Measurements from ENCODE around the gene VSIG1. TPM values are rescaled to one million over a fixed set of nuclear protein-coding genes. Genes with fewer than 3 reads are reported as not detected.
A peak's percentile ranks its signal among the peaks of the same experiment; 100 is the strongest.

Gene VSIG1
- total and polyA plus RNA-seq, 2 donors (not counting 1 experiment from before 2014, with no cell fraction given), result 5.4 to 8.6 TPM

GRCh38 chrX:108025376-108025775 is 19.5 kb upstream of the VSIG1 start:
- TF ChIP-seq, protein P1, sequence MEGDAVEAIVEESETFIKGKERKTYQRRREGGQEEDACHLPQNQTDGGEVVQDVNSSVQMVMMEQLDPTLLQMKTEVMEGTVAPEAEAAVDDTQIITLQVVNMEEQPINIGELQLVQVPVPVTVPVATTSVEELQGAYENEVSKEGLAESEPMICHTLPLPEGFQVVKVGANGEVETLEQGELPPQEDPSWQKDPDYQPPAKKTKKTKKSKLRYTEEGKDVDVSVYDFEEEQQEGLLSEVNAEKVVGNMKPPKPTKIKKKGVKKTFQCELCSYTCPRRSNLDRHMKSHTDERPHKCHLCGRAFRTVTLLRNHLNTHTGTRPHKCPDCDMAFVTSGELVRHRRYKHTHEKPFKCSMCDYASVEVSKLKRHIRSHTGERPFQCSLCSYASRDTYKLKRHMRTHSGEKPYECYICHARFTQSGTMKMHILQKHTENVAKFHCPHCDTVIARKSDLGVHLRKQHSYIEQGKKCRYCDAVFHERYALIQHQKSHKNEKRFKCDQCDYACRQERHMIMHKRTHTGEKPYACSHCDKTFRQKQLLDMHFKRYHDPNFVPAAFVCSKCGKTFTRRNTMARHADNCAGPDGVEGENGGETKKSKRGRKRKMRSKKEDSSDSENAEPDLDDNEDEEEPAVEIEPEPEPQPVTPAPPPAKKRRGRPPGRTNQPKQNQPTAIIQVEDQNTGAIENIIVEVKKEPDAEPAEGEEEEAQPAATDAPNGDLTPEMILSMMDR (IDR thresholded peaks at IDR 0.05), result no peak
- TF ChIP-seq EZH2 (IDR thresholded peaks at IDR 0.05; ENCODE audit: borderline replicate concordance, insufficient read depth, low read depth, low read length, poor library complexity, severe bottlenecking), result no peak
- peaks cover 0 to 8% of the 10 kb centered on the region in 2 donors for H3K4me1 ChIP-seq (ENCODE audit: control insufficient read depth in 2 of 2, insufficient read depth in 2 of 2, low read length in 2 of 2)
- Mint-ChIP-seq H3K27me3 (no peaks in the 10 kb centered on the region), H3K4me3 (no peak overlapping the region), H3K4me1 (peaks cover 46% of the 10 kb centered on the region), H3K27ac (no peak overlapping the region), H3K9me3 (ENCODE audit: insufficient read depth) (no peaks in the 10 kb centered on the region)
- no peaks in the 10 kb centered on the region for H3K9me3 ChIP-seq (ENCODE audit: control extremely low read depth in 1 of 3, control insufficient read depth in 2 of 3, insufficient read depth in 1 of 3, low read length in 2 of 3)
- DNase-seq (no peak), ATAC-seq (ENCODE audit: low read depth) (no peak)
- intact Hi-C loops (cut with micrococcal nuclease), result no loop called here
- H3K27ac ChIP-seq (ENCODE audit: low read length in 2 of 2), result no peak overlapping the region
- no peaks in the 10 kb centered on the region for H3K36me3 ChIP-seq (replicated peaks in 1 of 2; ENCODE audit: control extremely low read depth in 1 of 2, control insufficient read depth in 1 of 2, extremely low read depth in 1 of 2, insufficient read depth in 2 of 2, low read length in 1 of 2)
- H4K20me1 ChIP-seq (ENCODE audit: control insufficient read depth, insufficient read depth, low read length, poor library complexity, severe bottlenecking), result no peaks in the 10 kb centered on the region
- no peak overlapping the region for H3K9ac ChIP-seq (ENCODE audit: low read length)
- no peak overlapping the region for H3K4me2 ChIP-seq (replicated peaks; ENCODE audit: low read depth, low read length, poor library complexity, severe bottlenecking)
- H3K79me2 ChIP-seq (ENCODE audit: control insufficient read depth, insufficient read depth, low read length), result no peaks in the 10 kb centered on the region
- H3K27me3 ChIP-seq (replicated peaks in 1 of 4; ENCODE audit: control extremely low read depth in 1 of 4, control insufficient read depth in 3 of 4, insufficient read depth in 4 of 4, low read length in 3 of 4), result no peaks in the 10 kb centered on the region
- POLR2A ChIA-PET, result no interaction called here
- no CpG with 5 or more reads among the region's 1 CpG for WGBS (ENCODE audit: insufficient coverage)
- H3K4me3 ChIP-seq (ENCODE audit: control extremely low read depth in 1 of 5, extremely low read depth in 1 of 5, insufficient read depth in 1 of 5, low read depth in 2 of 5, low read length in 4 of 5), result no peak overlapping the region
- CTCF ChIA-PET, result no interaction called here
- no peak overlapping the region for H2AFZ ChIP-seq (ENCODE audit: insufficient read depth, low read depth, low read length, poor library complexity, severe bottlenecking)

GRCh38 chrX:108025954-108026600 is 18.8 kb upstream of the VSIG1 start:
- Histone ChIP-seq H3K4me3 (ENCODE audit: control extremely low read depth in 1 of 5, extremely low read depth in 1 of 5, insufficient read depth in 1 of 5, low read depth in 2 of 5, low read length in 4 of 5) (no peak overlapping the region), H3K36me3 (replicated peaks in 1 of 2; ENCODE audit: control extremely low read depth in 1 of 2, control insufficient read depth in 1 of 2, extremely low read depth in 1 of 2, insufficient read depth in 2 of 2, low read length in 1 of 2) (no peaks in the 10 kb centered on the region), H4K20me1 (ENCODE audit: control insufficient read depth, insufficient read depth, low read length, poor library complexity, severe bottlenecking) (no peaks in the 10 kb centered on the region), H3K79me2 (ENCODE audit: control insufficient read depth, insufficient read depth, low read length) (no peaks in the 10 kb centered on the region), H3K27me3 (replicated peaks in 1 of 4; ENCODE audit: control extremely low read depth in 1 of 4, control insufficient read depth in 3 of 4, insufficient read depth in 4 of 4, low read length in 3 of 4) (no peaks in the 10 kb centered on the region), H3K9ac (ENCODE audit: low read length) (no peak overlapping the region), H3K9me3 (ENCODE audit: control extremely low read depth in 1 of 3, control insufficient read depth in 2 of 3, insufficient read depth in 1 of 3, low read length in 2 of 3) (no peaks in the 10 kb centered on the region), H3K4me2 (replicated peaks; ENCODE audit: low read depth, low read length, poor library complexity, severe bottlenecking) (no peak overlapping the region), H3K27ac (ENCODE audit: low read length in 2 of 2) (no peak overlapping the region), H2AFZ (ENCODE audit: insufficient read depth, low read depth, low read length, poor library complexity, severe bottlenecking) (no peak overlapping the region), H3K4me1 (ENCODE audit: control insufficient read depth in 2 of 2, insufficient read depth in 2 of 2, low read length in 2 of 2) (peaks cover 0 to 4% of the 10 kb centered on the region in 2 donors)
- no peak for TF ChIP-seq EZH2 (IDR thresholded peaks at IDR 0.05; ENCODE audit: borderline replicate concordance, insufficient read depth, low read depth, low read length, poor library complexity, severe bottlenecking)
- TF ChIP-seq, protein P1 (IDR thresholded peaks at IDR 0.05), result no peak
- H3K4me3 Mint-ChIP-seq, result peak overlapping the region; percentile 56
- POLR2A ChIA-PET, result no interaction called here
- peaks cover 46% of the 10 kb centered on the region for H3K4me1 Mint-ChIP-seq
- WGBS (ENCODE audit: insufficient coverage), result no CpG with 5 or more reads among the region's 2 CpGs
- no peaks in the 10 kb centered on the region for H3K9me3 Mint-ChIP-seq (ENCODE audit: insufficient read depth)
- CTCF ChIA-PET, result no interaction called here
- peak; percentile 56 for ATAC-seq (ENCODE audit: low read depth)
- intact Hi-C loops (cut with micrococcal nuclease), result no loop called here
- peak; percentile 30 for DNase-seq
- peak overlapping the region; percentile 79 for H3K27ac Mint-ChIP-seq
- no peaks in the 10 kb centered on the region for H3K27me3 Mint-ChIP-seq

Data from B cell (primary cell).